Suprapubic skin (tissue), 4 donors: ENCODE data around the gene KCTD1.

ENCODE experiments used
- EP300 ChIP-seq: sonication (generic); formaldehyde crosslinking; IDR thresholded peaks from one replicate; pipeline ENCODE4 v1.6.1; 2017; ENCODE audit warnings: antibody characterized with exemption
- POLR2A ChIP-seq, 2 donors: fragments of 450-650 bp; IDR thresholded peaks; one replicate each; pipeline ENCODE4 v1.6.1; 2017; ENCODE audit warnings: antibody characterized with exemption in 2 of 2, mild to moderate bottlenecking in 2 of 2, moderate library complexity in 2 of 2
- POLR2AphosphoS5 ChIP-seq, 3 donors: sonication (generic); formaldehyde crosslinking; IDR thresholded peaks; one replicate each; pipeline ENCODE4 v1.6.1; 2017; ENCODE audit warnings: antibody characterized with exemption in 3 of 3
- TF ChIP-seq, protein P1 (sequence below), 2 donors: fragments of 200-600 bp in 1 of 2; fragments of 450-650 bp in 1 of 2; sonication (generic) in 1 of 2; IDR thresholded peaks; one replicate each; pipeline ENCODE4 v1.5.1; 2016 to 2019; ENCODE audit warnings: antibody characterized with exemption in 2 of 2, mild to moderate bottlenecking in 1 of 2, moderate library complexity in 1 of 2

DNA sequence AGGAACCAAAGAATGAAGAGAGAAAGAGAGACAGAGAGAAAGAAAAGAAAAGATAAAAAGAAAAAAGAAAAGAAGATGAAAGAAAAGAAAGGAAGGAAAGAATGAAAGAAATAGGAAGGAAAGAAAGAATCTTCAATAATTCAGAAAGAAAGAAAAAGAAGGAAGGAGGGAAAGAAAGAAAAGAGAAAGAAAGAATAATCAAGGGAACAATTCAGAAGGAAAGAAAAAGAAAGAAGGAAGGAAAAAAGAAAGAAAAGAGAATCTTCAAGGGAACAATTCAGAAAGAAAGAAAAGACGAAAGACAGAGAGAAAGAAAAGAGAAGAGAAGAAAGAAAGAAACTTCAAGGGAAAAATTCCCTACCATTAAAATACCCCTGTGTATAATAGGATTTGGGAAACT, 5.6 kb upstream of the KCTD1 start:
- TF ChIP-seq, protein P1, sequence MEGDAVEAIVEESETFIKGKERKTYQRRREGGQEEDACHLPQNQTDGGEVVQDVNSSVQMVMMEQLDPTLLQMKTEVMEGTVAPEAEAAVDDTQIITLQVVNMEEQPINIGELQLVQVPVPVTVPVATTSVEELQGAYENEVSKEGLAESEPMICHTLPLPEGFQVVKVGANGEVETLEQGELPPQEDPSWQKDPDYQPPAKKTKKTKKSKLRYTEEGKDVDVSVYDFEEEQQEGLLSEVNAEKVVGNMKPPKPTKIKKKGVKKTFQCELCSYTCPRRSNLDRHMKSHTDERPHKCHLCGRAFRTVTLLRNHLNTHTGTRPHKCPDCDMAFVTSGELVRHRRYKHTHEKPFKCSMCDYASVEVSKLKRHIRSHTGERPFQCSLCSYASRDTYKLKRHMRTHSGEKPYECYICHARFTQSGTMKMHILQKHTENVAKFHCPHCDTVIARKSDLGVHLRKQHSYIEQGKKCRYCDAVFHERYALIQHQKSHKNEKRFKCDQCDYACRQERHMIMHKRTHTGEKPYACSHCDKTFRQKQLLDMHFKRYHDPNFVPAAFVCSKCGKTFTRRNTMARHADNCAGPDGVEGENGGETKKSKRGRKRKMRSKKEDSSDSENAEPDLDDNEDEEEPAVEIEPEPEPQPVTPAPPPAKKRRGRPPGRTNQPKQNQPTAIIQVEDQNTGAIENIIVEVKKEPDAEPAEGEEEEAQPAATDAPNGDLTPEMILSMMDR (IDR thresholded peaks at IDR 0.05), result no peak
- TF ChIP-seq POLR2A (IDR thresholded peaks at IDR 0.05) (no peak), POLR2AphosphoS5 (IDR thresholded peaks at IDR 0.05) (no peak), EP300 (no peak)
